OCI-LY1 (cell line): ENCODE measurements around the gene OTOG.

Experiments
- H2AFZ ChIP-seq: fragments of 200-600 bp; sonication (generic), shearing (Covaris generic); 2 replicates; pipeline ENCODE4 v1.6.0; 2014; ENCODE audit warnings: antibody characterized with exemption, mild to moderate bottlenecking, low read length
- H3F3A ChIP-seq: fragments of 200-600 bp; sonication (generic), shearing (Covaris generic); 2 replicates; pipeline ENCODE4 v1.6.0; 2014; ENCODE audit warnings: mild to moderate bottlenecking, antibody characterized with exemption, low read length, moderate library complexity; ENCODE audit not compliant: insufficient read depth
- H3K27ac ChIP-seq: fragments of 200-600 bp; sonication (generic); 2 replicates; pipeline ENCODE4 v1.5.1; 2014; ENCODE audit warnings: low read length, mixed run types, mild to moderate bottlenecking, low read depth; ENCODE audit not compliant: poor library complexity, severe bottlenecking
- H3K27me3 ChIP-seq: fragments of 200-600 bp; sonication (generic); 2 replicates; pipeline ENCODE4 v1.6.0; 2014; ENCODE audit warnings: antibody characterized with exemption, mild to moderate bottlenecking, low read length, moderate library complexity; ENCODE audit not compliant: insufficient read depth
- H3K36me3 ChIP-seq: fragments of 200-600 bp; sonication (generic); 2 replicates; pipeline ENCODE4 v1.6.1; 2014; ENCODE audit warnings: mild to moderate bottlenecking, antibody characterized with exemption, low read length, moderate library complexity, mixed read lengths; ENCODE audit not compliant: insufficient read depth
- H3K4me1 ChIP-seq: fragments of 200-600 bp; sonication (generic); 2 replicates; pipeline ENCODE4 v1.5.1; 2014; ENCODE audit warnings: mild to moderate bottlenecking, low read length, moderate library complexity; ENCODE audit not compliant: insufficient read depth, severe bottlenecking
- H3K4me2 ChIP-seq: fragments of 200-600 bp; sonication (generic), shearing (Covaris generic); 2 replicates; pipeline ENCODE4 v1.6.1; 2014; ENCODE audit warnings: low read length
- H3K4me3 ChIP-seq: fragments of 200-600 bp; sonication (generic); 2 replicates; pipeline ENCODE4 v1.5.1; 2014; ENCODE audit warnings: low read length, low read depth, mild to moderate bottlenecking, mixed read lengths; ENCODE audit not compliant: poor library complexity, severe bottlenecking
- H3K79me2 ChIP-seq: fragments of 200-600 bp; shearing (Covaris generic); 2 replicates; pipeline ENCODE4 v1.6.1; 2016; ENCODE audit warnings: mixed run types, low read length, mixed read lengths; ENCODE audit not compliant: insufficient read depth
- H3K9ac ChIP-seq: fragments of 200-600 bp; sonication (generic), shearing (Covaris generic); 2 replicates; pipeline ENCODE4 v1.6.1; 2014; ENCODE audit warnings: mild to moderate bottlenecking, low read length, mixed read lengths
- H3K9me2 ChIP-seq: fragments of 200-600 bp; sonication (generic), shearing (Covaris generic); 2 replicates; pipeline ENCODE4 v1.6.1; 2014; ENCODE audit warnings: low read depth, mild to moderate bottlenecking, low read length, mixed read lengths
- H3K9me3 ChIP-seq: fragments of 200-600 bp; shearing (Covaris generic); 2 replicates; pipeline ENCODE4 v1.6.1; 2014; ENCODE audit warnings: low read length, mixed read lengths
- H4K20me1 ChIP-seq: fragments of 200-600 bp; sonication (generic), shearing (Covaris generic); 2 replicates; pipeline ENCODE4 v1.6.0; 2016; ENCODE audit warnings: mild to moderate bottlenecking, low read length; ENCODE audit not compliant: insufficient read depth
- CTCF ChIP-seq: fragments of 200-600 bp; sonication (generic), shearing (Covaris generic); IDR thresholded peaks from 2 replicates; pipeline ENCODE4 v1.5.1; 2017; ENCODE audit warnings: mild to moderate bottlenecking, antibody characterized with exemption, low read length, moderate library complexity, mixed read lengths
- EZH2 ChIP-seq: fragments of 200-600 bp; sonication (generic), shearing (Covaris generic); IDR thresholded peaks from 2 replicates; pipeline ENCODE4 v1.8.0; 2017; ENCODE audit warnings: borderline replicate concordance, mixed run types, mild to moderate bottlenecking, antibody characterized with exemption, low read length, moderate library complexity, mixed read lengths

The OTOG gene

GRCh38 chr11:17581036-17581731, 34.1 kb downstream of the OTOG start:
- no peaks in the 10 kb centered on the region for H3K9me2 ChIP-seq
- no peaks in the 10 kb centered on the region for H4K20me1 ChIP-seq
- H3K4me2 ChIP-seq = no peak overlapping the region
- no peak overlapping the region for H3K27ac ChIP-seq
- TF ChIP-seq EZH2 (no peak), CTCF (no peak)
- H3K79me2 ChIP-seq = no peaks in the 10 kb centered on the region
- H3F3A ChIP-seq = no peaks in the 10 kb centered on the region
- H3K4me3 ChIP-seq = no peak overlapping the region
- H3K9me3 ChIP-seq = no peaks in the 10 kb centered on the region
- H2AFZ ChIP-seq = no peak overlapping the region
- H3K27me3 ChIP-seq = no peaks in the 10 kb centered on the region
- H3K4me1 ChIP-seq = no peaks in the 10 kb centered on the region
- H3K36me3 ChIP-seq = no peaks in the 10 kb centered on the region
- H3K9ac ChIP-seq = no peak overlapping the region

DNA sequence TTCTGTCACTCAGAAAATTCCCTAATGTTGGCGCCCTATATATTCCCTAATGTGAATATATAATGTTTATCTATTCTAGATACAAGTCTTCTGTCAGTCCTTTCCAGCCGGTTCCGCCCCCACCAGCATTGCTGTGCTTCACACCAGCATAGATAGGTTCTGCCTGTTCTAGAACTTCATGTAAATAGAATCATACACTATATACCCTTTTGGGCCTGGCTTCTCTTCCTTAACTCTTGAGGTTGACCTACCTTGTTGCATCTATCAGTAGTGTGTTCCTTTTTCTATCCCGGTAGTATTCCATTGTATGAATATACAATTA, 34.6 kb downstream of the OTOG start:
- Histone ChIP-seq H3K9ac (no peak overlapping the region), H3K79me2 (no peaks in the 10 kb centered on the region), H3F3A (no peaks in the 10 kb centered on the region), H3K27ac (no peak overlapping the region), H3K9me2 (no peaks in the 10 kb centered on the region), H3K4me2 (no peak overlapping the region), H3K27me3 (no peaks in the 10 kb centered on the region), H3K4me1 (no peaks in the 10 kb centered on the region), H3K9me3 (no peaks in the 10 kb centered on the region), H3K4me3 (no peak overlapping the region), H4K20me1 (no peaks in the 10 kb centered on the region), H2AFZ (no peak overlapping the region), H3K36me3 (no peaks in the 10 kb centered on the region)
- TF ChIP-seq EZH2 = no peak
- no peak for TF ChIP-seq CTCF

DNA sequence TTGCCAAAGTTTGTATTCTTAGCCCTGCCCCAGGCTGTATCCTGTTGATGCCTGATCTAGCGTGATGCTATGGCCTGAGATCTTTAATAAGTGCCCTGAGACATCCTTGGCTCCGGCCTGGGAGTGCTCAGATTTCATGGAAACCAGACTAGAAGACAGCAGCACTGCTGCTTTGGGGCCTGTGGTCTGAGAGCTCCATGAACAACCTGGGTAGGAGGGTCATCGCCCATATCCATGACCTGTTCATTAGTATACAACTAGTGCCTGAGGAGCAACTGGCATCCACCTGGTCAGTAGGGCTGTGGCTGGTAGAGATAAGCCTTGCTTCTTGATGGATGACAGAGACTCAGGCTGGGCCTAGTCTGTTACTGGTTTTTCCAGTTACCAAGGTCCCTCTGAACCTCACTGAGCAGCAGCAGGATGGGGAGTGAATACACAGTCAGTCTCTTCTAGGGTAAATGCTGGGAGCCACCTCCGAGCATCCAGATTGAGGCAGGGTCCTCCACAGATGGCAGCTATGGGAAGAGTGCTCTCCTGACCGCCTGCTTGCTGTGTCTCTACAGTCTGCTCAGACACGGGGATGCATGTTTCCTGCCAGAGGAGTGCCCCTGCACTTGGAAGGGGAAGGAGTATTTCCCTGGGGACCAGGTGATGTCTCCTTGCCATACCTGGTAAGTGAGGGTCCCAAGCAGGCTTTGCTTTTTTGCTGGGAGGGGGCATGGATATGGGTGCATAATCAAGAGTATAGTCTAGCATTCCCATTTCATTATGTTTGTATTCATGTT, 39.0 kb downstream of the OTOG start:
- no peak overlapping the region for H3K9ac ChIP-seq
- H2AFZ ChIP-seq = no peak overlapping the region
- H3K4me3 ChIP-seq = no peak overlapping the region
- H3K9me2 ChIP-seq = no peaks in the 10 kb centered on the region
- no peak overlapping the region for H3K27ac ChIP-seq
- no peaks in the 10 kb centered on the region for H3F3A ChIP-seq
- H3K27me3 ChIP-seq = no peaks in the 10 kb centered on the region
- no peaks in the 10 kb centered on the region for H3K79me2 ChIP-seq
- H3K36me3 ChIP-seq = no peaks in the 10 kb centered on the region
- no peaks in the 10 kb centered on the region for H3K9me3 ChIP-seq
- no peak overlapping the region for H3K4me2 ChIP-seq
- no peaks in the 10 kb centered on the region for H4K20me1 ChIP-seq
- H3K4me1 ChIP-seq = no peaks in the 10 kb centered on the region
- TF ChIP-seq EZH2 (no peak), CTCF (no peak)
